Sigmoid colon (tissue), 4 donors: ENCODE measurements around the gene PPP1R3C.

Experiments
- CTCF ChIP-seq, 4 experiments: fragments of 450-650 bp in 3 of 4; fragments of 200-600 bp in 1 of 4; IDR thresholded peaks; one replicate each; pipeline ENCODE4 v1.5.1; 2016 to 2019; ENCODE audit warnings: antibody characterized with exemption in 4 of 4, mild to moderate bottlenecking in 3 of 4, moderate library complexity in 2 of 4
- EP300 ChIP-seq, 4 donors: sonication (generic); formaldehyde crosslinking; IDR thresholded peaks; one replicate each; pipeline ENCODE4 v1.6.1; 2017; ENCODE audit warnings: antibody characterized with exemption in 4 of 4
- POLR2A ChIP-seq, 2 donors: fragments of 450-650 bp; IDR thresholded peaks; one replicate each; pipeline ENCODE4 v1.6.1; 2016; ENCODE audit warnings: antibody characterized with exemption in 2 of 2, mild to moderate bottlenecking in 2 of 2, moderate library complexity in 2 of 2

GRCh38 chr10:91607646-91608403 lies 25.0 kb downstream of the PPP1R3C start:
- TF ChIP-seq POLR2A (IDR thresholded peaks at IDR 0.05): no peak
- TF ChIP-seq EP300 (IDR thresholded peaks at IDR 0.05): no peak
- TF ChIP-seq CTCF (IDR thresholded peaks at IDR 0.05): no peak
